Endodermal cell (in vitro differentiated cells): ENCODE measurements around the gene FUT8. TPM values are rescaled to one million over a fixed set of nuclear protein-coding genes. Genes with fewer than 3 reads are reported as not detected.

Experiments used
- DNase-seq: peaks from one replicate; pipeline ENCODE4 v3.0.0-alpha.2; 2017
- H3K27ac ChIP-seq: 2 replicates; pipeline ENCODE4 v1.5.1; 2013; ENCODE audit warnings: mild to moderate bottlenecking, low read depth, low read length, moderate library complexity
- H3K27me3 ChIP-seq: 2 replicates; pipeline ENCODE4 v1.6.1; 2013; ENCODE audit warnings: mild to moderate bottlenecking, low read length, moderate library complexity; ENCODE audit not compliant: insufficient read depth, control insufficient read depth, poor library complexity, severe bottlenecking
- H3K36me3 ChIP-seq: 2 replicates; pipeline ENCODE4 v1.7.0; 2013; ENCODE audit warnings: mild to moderate bottlenecking, low read length, moderate library complexity; ENCODE audit not compliant: control insufficient read depth, insufficient read depth
- H3K4me1 ChIP-seq: one replicate; pipeline ENCODE4 v1.7.0; 2013; ENCODE audit warnings: low read length; ENCODE audit not compliant: control insufficient read depth, insufficient read depth
- H3K4me3 ChIP-seq: 2 replicates; pipeline ENCODE4 v1.5.1; 2013; ENCODE audit warnings: mild to moderate bottlenecking, low read length, moderate library complexity
- H3K9ac ChIP-seq: 2 replicates; pipeline ENCODE4 v1.6.1; 2013; ENCODE audit warnings: mild to moderate bottlenecking, low read length, moderate library complexity; ENCODE audit not compliant: poor library complexity, severe bottlenecking; ENCODE audit errors: extremely low read depth
- H3K9me3 ChIP-seq: 2 replicates; pipeline ENCODE4 v1.6.1; 2013; ENCODE audit warnings: mild to moderate bottlenecking, low read length, moderate library complexity; ENCODE audit not compliant: control insufficient read depth
- H3K27ac Mint-ChIP-seq: 2 replicates; pipeline ENCODE4 v1.8.0; 2020; ENCODE audit warnings: mixed read lengths
- H3K27me3 Mint-ChIP-seq: 2 replicates; pipeline ENCODE4 v1.8.0; 2021; ENCODE audit warnings: mild to moderate bottlenecking, mixed read lengths; ENCODE audit not compliant: insufficient read depth
- H3K36me3 Mint-ChIP-seq: 2 replicates; pipeline ENCODE4 v1.8.0; 2020; ENCODE audit warnings: low read depth, mixed read lengths
- H3K4me1 Mint-ChIP-seq: 2 replicates; pipeline ENCODE4 v1.8.0; 2020; ENCODE audit warnings: mixed read lengths
- H3K4me3 Mint-ChIP-seq: 2 replicates; pipeline ENCODE4 v1.8.0; 2020; ENCODE audit warnings: mild to moderate bottlenecking, moderate library complexity, mixed read lengths
- H3K9me3 Mint-ChIP-seq: 2 replicates; pipeline ENCODE4 v1.8.0; 2020; ENCODE audit warnings: mild to moderate bottlenecking, mixed read lengths
- CTCF ChIP-seq: fragments of 200-600 bp; sonication (generic); conservative IDR thresholded peaks from 2 replicates; pipeline ENCODE4 v1.5.0; 2021; ENCODE audit warnings: antibody characterized with exemption, mild to moderate bottlenecking
- WGBS, 2 experiments: methylation state at CpG; one replicate each; pipeline versions ENCODE4 v1.1.5 to v1.1.7; 2013; ENCODE audit warnings: missing lambda C conversion rate in 2 of 2, mixed read lengths in 1 of 2; ENCODE audit not compliant: insufficient coverage in 1 of 2, insufficient read length in 1 of 2; 5-methylcytosine and 5-hydroxymethylcytosine counted together
- total RNA-seq, 2 donors: library from RNA; stranded (reverse); fragmentation: NEBNext Ultra II Directional in 1 of 2; extraction: Animal tissue kit (Norgen Biotek cat#: 25700) in 1 of 2; gene quantifications; 2 replicates in 1 of 2; 3 replicates in 1 of 2; pipeline ENCODE4 v1.2.1, GENCODE V29; 2021

Gene FUT8
- total RNA-seq, 2 donors from 2014 or later = 63.9 to 76.9 TPM

- Histone ChIP-seq H3K9me3 (no peaks in the 10 kb centered on the region), H3K36me3 (no peaks in the 10 kb centered on the region), H3K9ac (no peak overlapping the region), H3K27me3 (no peaks in the 10 kb centered on the region), H3K27ac (no peak overlapping the region), H3K4me3 (no peak overlapping the region), H3K4me1 (no peaks in the 10 kb centered on the region)
- Mint-ChIP-seq H3K27me3 (no peaks in the 10 kb centered on the region), H3K4me1 (peaks cover 4% of the 10 kb centered on the region), H3K4me3 (no peak overlapping the region), H3K27ac (no peak overlapping the region), H3K9me3 (no peaks in the 10 kb centered on the region), H3K36me3 (no peaks in the 10 kb centered on the region)
- whole genome bisulfite sequencing, 2 experiments = 89 to 92% methylated on average over 5 of the region's 5 CpGs
- DNase-seq = no peak
- peak; percentile 62 for TF ChIP-seq CTCF
Measured at GRCh38 chr14:65622703-65623102, 210.2 kb downstream of the FUT8 start.

- H3K27ac Mint-ChIP-seq = no peak overlapping the region
- no peaks in the 10 kb centered on the region for H3K9me3 Mint-ChIP-seq
- WGBS, 2 experiments = 85% methylated on average over 1 of the region's 1 CpG; no CpG with 5 or more reads in 1 of the 2 experiments
Measured at GRCh38 chr14:65623759-65624158, 211.2 kb downstream of the FUT8 start.

GRCh38 chr14:65627315-65627714 is 214.8 kb downstream of the FUT8 start:
- peaks cover 7% of the 10 kb centered on the region for H3K9me3 Mint-ChIP-seq
- H3K27ac ChIP-seq = no peak overlapping the region
- no peak for DNase-seq
- H3K36me3 ChIP-seq = peaks cover 17% of the 10 kb centered on the region
- H3K27me3 Mint-ChIP-seq = no peaks in the 10 kb centered on the region
- H3K4me3 Mint-ChIP-seq = no peak overlapping the region
- no peak overlapping the region for H3K27ac Mint-ChIP-seq
- H3K9me3 ChIP-seq = peaks cover 11% of the 10 kb centered on the region
- peaks cover 3% of the 10 kb centered on the region for H3K4me1 ChIP-seq
- H3K9ac ChIP-seq = no peak overlapping the region
- peaks cover 4% of the 10 kb centered on the region for H3K4me1 Mint-ChIP-seq
- no peaks in the 10 kb centered on the region for H3K27me3 ChIP-seq
- no peak for TF ChIP-seq CTCF
- WGBS, 2 experiments = 93% methylated on average over 3 to 4 of the region's 4 CpGs
- peaks cover 7% of the 10 kb centered on the region for H3K36me3 Mint-ChIP-seq
- H3K4me3 ChIP-seq = no peak overlapping the region

More at GRCh38 chr14:65623759-65624158, 211.2 kb downstream of the FUT8 start:
- H3K4me1 Mint-ChIP-seq = peaks cover 4% of the 10 kb centered on the region
- Histone ChIP-seq H3K27me3 (no peaks in the 10 kb centered on the region), H3K9me3 (no peaks in the 10 kb centered on the region), H3K4me3 (no peak overlapping the region), H3K27ac (no peak overlapping the region), H3K9ac (no peak overlapping the region), H3K36me3 (peaks cover 3% of the 10 kb centered on the region), H3K4me1 (no peaks in the 10 kb centered on the region)
- DNase-seq = no peak
- H3K27me3 Mint-ChIP-seq = no peaks in the 10 kb centered on the region
- no peak overlapping the region for H3K4me3 Mint-ChIP-seq
- H3K36me3 Mint-ChIP-seq = no peaks in the 10 kb centered on the region
- TF ChIP-seq CTCF = no peak
